K562 (cell line): ENCODE measurements around the gene LINGO4. TPM values are rescaled to one million over a fixed set of nuclear protein-coding genes. Genes with fewer than 3 reads are reported as not detected.

Experiments
- ATAC-seq: fragments of 200-7000 bp; cut with Tn5 transposase; 3 replicates; pipeline ENCODE4 v1.9.1; 2020; ENCODE audit warnings: moderate library complexity
- BruUV-seq: library from RNA; stranded (reverse); fragments of 400-500 nt; replicated peaks from 2 replicates; lab custom pipeline; 2021; lab: Mats Ljungman, UMichigan
- CTCF ChIA-PET: fragments of 300-600 bp; formaldehyde crosslinking; extraction: SDS; loops from one replicate; lab custom pipeline; 2021; ENCODE audit warnings: low intra/inter-chr PET ratio; lab: Yijun Ruan, JAX
- POLR2A ChIA-PET: fragments of 300-600, 350-650 bp; sonication (Branson Sonifier 250); formaldehyde crosslinking; extraction: SDS; loops from one replicate; lab custom pipeline; 2021; ENCODE audit warnings: antibody characterized with exemption, inconsistent platforms; lab: Yijun Ruan, JAX
- DNase-seq, 4 experiments: peaks; one replicate each; pipeline versions ENCODE4 v3.0.0 to v3.0.0-alpha.2; 2011 to 2018; ENCODE audit warnings: low spot score in 3 of 4, mixed read lengths in 3 of 4; ENCODE audit errors: extremely low read depth in 1 of 4
- FAIRE-seq: peaks from 2 replicates; lab custom pipeline; 2011; peaks lifted over from hg19 to GRCh38; lab: Jason Lieb, UNC
- H2AFZ ChIP-seq: 2 replicates; pipeline ENCODE4 v1.6.0; 2011; ENCODE audit warnings: low read depth, low read length, control low read depth, inconsistent platforms
- H3K27ac ChIP-seq: fragments of 200-600 bp; 3 replicates; pipeline ENCODE4 v1.8.0; 2011; ENCODE audit warnings: low read depth, mild to moderate bottlenecking, control low read depth, inconsistent platforms, low read length, moderate library complexity, mixed read lengths; ENCODE audit errors: extremely low read depth
- H3K27me3 ChIP-seq, 2 experiments: fragments of 300-600 bp in 1 of 2; 2 replicates in 1 of 2; 3 replicates in 1 of 2; pipeline versions ENCODE4 v1.6.0 to v1.8.0; 2011; ENCODE audit warnings: inconsistent platforms in 2 of 2, low read length in 2 of 2, mild to moderate bottlenecking in 1 of 2, mixed read lengths in 1 of 2, moderate library complexity in 1 of 2; ENCODE audit not compliant: control insufficient read depth in 2 of 2, insufficient read depth in 2 of 2
- H3K36me3 ChIP-seq: fragments of 300-600 bp; 3 replicates; pipeline ENCODE4 v1.8.0; 2011; ENCODE audit warnings: mild to moderate bottlenecking, low read length, inconsistent platforms; ENCODE audit not compliant: control insufficient read depth, insufficient read depth
- H3K4me1 ChIP-seq, 2 experiments: fragments of 200-600 bp in 1 of 2; replicated peaks in 1 of 2; 2 replicates in 1 of 2; 3 replicates in 1 of 2; pipeline versions ENCODE4 v1.5.1 to v1.8.0; 2011; ENCODE audit warnings: inconsistent platforms in 2 of 2, low read length in 2 of 2, mild to moderate bottlenecking in 1 of 2, mixed read lengths in 1 of 2, moderate library complexity in 1 of 2; ENCODE audit not compliant: control insufficient read depth in 2 of 2, insufficient read depth in 2 of 2
- H3K4me2 ChIP-seq: 2 replicates; pipeline ENCODE4 v1.6.1; 2011; ENCODE audit warnings: low read length, control low read depth, inconsistent platforms, mixed read lengths; ENCODE audit not compliant: insufficient read depth
- H3K4me3 ChIP-seq: fragments of 200-600 bp; sonication (generic), shearing (Covaris generic); 2 replicates; pipeline ENCODE4 v1.5.1; 2016; ENCODE audit warnings: control low read depth, inconsistent platforms
- H3K79me2 ChIP-seq: fragments of 200-600 bp; 3 replicates; pipeline ENCODE4 v1.8.0; 2011; ENCODE audit warnings: low read length, inconsistent platforms; ENCODE audit not compliant: control insufficient read depth, insufficient read depth
- H3K9ac ChIP-seq, 2 experiments: 2 replicates each; pipeline versions ENCODE4 v1.6.0 to v1.6.1; 2011; ENCODE audit warnings: low read depth in 2 of 2, low read length in 2 of 2, control low read depth in 1 of 2, inconsistent platforms in 1 of 2, mild to moderate bottlenecking in 1 of 2, mixed read lengths in 1 of 2; ENCODE audit not compliant: insufficient read depth in 1 of 2
- H3K9me1 ChIP-seq: one replicate; pipeline ENCODE4 v1.6.0; 2011; ENCODE audit warnings: inconsistent platforms, mild to moderate bottlenecking, low read length, moderate library complexity; ENCODE audit not compliant: control insufficient read depth, insufficient read depth
- H3K9me3 ChIP-seq: replicated peaks from 2 replicates; pipeline ENCODE4 v1.5.1; 2011; ENCODE audit warnings: low read depth, low read length, inconsistent platforms; ENCODE audit not compliant: control insufficient read depth, insufficient read depth
- H4K20me1 ChIP-seq: replicated peaks from 2 replicates; pipeline ENCODE4 v1.6.1; 2011; ENCODE audit warnings: low read length, inconsistent platforms, mixed read lengths; ENCODE audit not compliant: control insufficient read depth, insufficient read depth
- ATF1 ChIP-seq, 2 experiments: fragments of 450-650 bp in 1 of 2; IDR thresholded peaks; 2 replicates each; pipeline ENCODE4 v1.6.1; 2016; ENCODE audit warnings: missing compliant biosample characterization in 1 of 2, missing genetic modification characterization in 1 of 2
- CTCFL ChIP-seq: IDR thresholded peaks from 2 replicates; pipeline ENCODE4 v1.6.1; 2011; ENCODE audit warnings: borderline replicate concordance, low read depth, mild to moderate bottlenecking, moderate library complexity, low read length; ENCODE audit not compliant: insufficient read depth, poor library complexity, severe bottlenecking
- HIVEP1 ChIP-seq: fragments of 250-450 bp; sonication (Bioruptor Pico); IDR thresholded peaks from 2 replicates; pipeline ENCODE4 v1.4.0; 2020; ENCODE audit warnings: mild to moderate bottlenecking
- HMBOX1 ChIP-seq: sonication (generic); IDR thresholded peaks from 2 replicates; pipeline ENCODE4 v1.6.1; 2016
- HMGXB4 ChIP-seq: sonication (generic); formaldehyde crosslinking; IDR thresholded peaks from 2 replicates; pipeline ENCODE4 v1.8.1; 2023; ENCODE audit warnings: mild to moderate bottlenecking, missing genetic modification reagents
- KDM2B ChIP-seq: fragments of 250-450 bp; sonication (Bioruptor Pico); IDR thresholded peaks from 2 replicates; pipeline ENCODE4 v1.8.0; 2021; ENCODE audit warnings: mild to moderate bottlenecking, moderate library complexity
- MEIS2 ChIP-seq: fragments of 450-650 bp; IDR thresholded peaks from 2 replicates; pipeline ENCODE4 v1.6.1; 2014; ENCODE audit warnings: mild to moderate bottlenecking; ENCODE audit not compliant: partially characterized antibody
- PKNOX1 ChIP-seq: fragments of 450-650 bp; IDR thresholded peaks from 2 replicates; pipeline ENCODE4 v1.6.1; 2016
- RB1 ChIP-seq: fragments of 450-650 bp; IDR thresholded peaks from 2 replicates; pipeline ENCODE4 v1.6.1; 2017; ENCODE audit warnings: low read depth, mild to moderate bottlenecking
- SAFB2 ChIP-seq: fragments of 200-400 bp; formaldehyde crosslinking; IDR thresholded peaks from 2 replicates; pipeline ENCODE4 v1.6.1; 2018; ENCODE audit warnings: borderline replicate concordance, low read length, low read depth, moderate library complexity; ENCODE audit not compliant: severe bottlenecking
- SMARCC2 ChIP-seq: fragments of 450-650 bp; IDR thresholded peaks from 2 replicates; pipeline ENCODE4 v1.6.1; 2017; ENCODE audit warnings: antibody characterized with exemption, moderate library complexity, mild to moderate bottlenecking, low read depth
- SMARCE1 ChIP-seq: fragments of 450-650 bp; IDR thresholded peaks from 2 replicates; pipeline ENCODE4 v1.7.1; 2016; ENCODE audit warnings: mild to moderate bottlenecking
- TGIF2 ChIP-seq: sonication (generic); formaldehyde crosslinking; IDR thresholded peaks from 2 replicates; pipeline ENCODE4 v1.8.1; 2022; ENCODE audit warnings: mild to moderate bottlenecking, missing genetic modification reagents, moderate library complexity
- ZBTB12 ChIP-seq: fragments of 250-450 bp; sonication (Bioruptor Pico); IDR thresholded peaks from 2 replicates; pipeline ENCODE4 v1.4.0; 2020
- ZNF551 ChIP-seq: fragments of 250-450 bp; sonication (Bioruptor Pico); IDR thresholded peaks from 2 replicates; pipeline ENCODE4 v1.5.0; 2021; ENCODE audit warnings: mild to moderate bottlenecking, moderate library complexity
- WGBS: fragments of 100-300 bp; shearing (Covaris generic); methylation state at CpG from one replicate; pipeline ENCODE4 v1.1.6; 2016; ENCODE audit warnings: low coverage, mixed read lengths; ENCODE audit not compliant: insufficient coverage; ENCODE audit errors: missing lambda C conversion rate; 5-methylcytosine and 5-hydroxymethylcytosine counted together
- in situ Hi-C: fragments of 300-500 bp; cut with MboI; formaldehyde crosslinking; loops from 4 replicates; pipeline ENCODE4 v1.15.0; 2018; ENCODE audit warnings: inconsistent platforms, mixed read lengths
- intact Hi-C: fragments of 100-400 bp; cut with micrococcal nuclease; formaldehyde crosslinking; loops from 2 replicates; pipeline ENCODE4 v1.14.2; 2022
- polyA plus RNA-seq, 8 experiments: library from polyadenylated mRNA; depleted of rRNA in 4 of 8; stranded (reverse) in 5 of 8; unstranded in 3 of 8; fragments of >200 nt; fragmentation: Nextera tagmentation in 2 of 8; fragmentation: Illumina TruSeq in 1 of 8; extraction: Ambion mirVana in 2 of 8; extraction: Trizol in 1 of 8; gene quantifications; 2 replicates each; pipeline versions ENCODE4 v1.2.1 to v1.2.3, GENCODE V29; 2011 to 2014; ENCODE audit warnings: inconsistent platforms in 1 of 8, missing spikeins in 1 of 8
- total RNA-seq, 7 experiments: library from RNA; depleted of rRNA in 6 of 7; stranded (reverse); fragments of >200 nt in 6 of 7; fragmentation: Illumina TruSeq in 2 of 7; extraction: Trizol in 2 of 7; gene quantifications; 2 replicates each; pipeline versions ENCODE4 v1.2.1 to v1.2.3, GENCODE V29; 2011 to 2021; ENCODE audit warnings: low replicate concordance in 1 of 7

Gene LINGO4
- total and polyA plus RNA-seq, 9 of the 15 experiments (the other 6 are each of a cell fraction or from before 2014, with no cell fraction given): not detected

- H3K27me3 ChIP-seq: peaks cover 21 to 39% of the 10 kb centered on the region in 2 experiments
- H3K27ac ChIP-seq: peak overlapping the region; percentile 44; the same call in 1 of the 3 replicates
- H3K9me1 ChIP-seq: peaks cover 4% of the 10 kb centered on the region
- H3K9ac ChIP-seq: no peak overlapping the region
- H3K36me3 ChIP-seq: no peaks in the 10 kb centered on the region
- peak; percentile 47 to 72 (median 56) for DNase-seq
- BruUV-seq: no TSS peak
- in situ Hi-C loops (no loop called here), intact Hi-C loops (no loop called here)
- H3K4me2 ChIP-seq: peak overlapping the region; percentile 58
- H3K4me1 ChIP-seq: peaks cover 5 to 9% of the 10 kb centered on the region in 2 experiments; a peak in 3 of 5 replicates
- no peak overlapping the region for H3K4me3 ChIP-seq
- 0 out of 2 replicates have a peak, but pooled peaks cover 3% of the 10 kb centered on the region for H4K20me1 ChIP-seq
- CTCF ChIA-PET: interaction anchor here (0.6 kb wide), 1 partner anchor 18 kb away, joined by 3 read pairs; no protein-coding TSS in a partner anchor
- POLR2A ChIA-PET: interaction anchor here (0.6 to 1.4 kb wide), 5 partner anchors 10 to 666 kb away, joined by 3 to 4 read pairs (median 3); no protein-coding TSS in a partner anchor
- 10% methylated on average over 6 of the region's 6 CpGs for WGBS
- peak overlapping the region; percentile 90 for H2AFZ ChIP-seq
- no peaks in the 10 kb centered on the region for H3K79me2 ChIP-seq
- FAIRE-seq: peak; percentile 82
- no peaks in the 10 kb centered on the region for H3K9me3 ChIP-seq
- peak; percentile 92 for ATAC-seq
- 0 out of 2 replicates have a peak, but pooled peaks have one; percentile 44 for TF ChIP-seq SMARCE1
- peak; percentile 99 for TF ChIP-seq HMBOX1
- no peak for TF ChIP-seq HMGXB4 (CRISPR knock-in tag)
- no peak for TF ChIP-seq KDM2B (CRISPR knock-in tag)
- no peak for TF ChIP-seq TGIF2 (CRISPR knock-in tag)
- no peak for TF ChIP-seq SAFB2
- TF ChIP-seq ZBTB12 (CRISPR knock-in tag): no peak
- peak; percentile 58 for TF ChIP-seq CTCFL
- no peak for TF ChIP-seq ZNF551 (CRISPR knock-in tag)
- peak; percentile 64; the same call in 1 of the 2 replicates for TF ChIP-seq SMARCC2
- no peak for TF ChIP-seq HIVEP1 (CRISPR knock-in tag)
- TF ChIP-seq ATF1 (CRISPR knock-in tag; IDR thresholded peaks at IDR 0.05): no peak
- TF ChIP-seq ATF1 (tag; IDR thresholded peaks at IDR 0.05): 0 out of 2 replicates have a peak, but pooled peaks have one; percentile 13
- no peak for TF ChIP-seq MEIS2
- no peak for TF ChIP-seq RB1
- TF ChIP-seq PKNOX1: 0 out of 2 replicates have a peak, but pooled peaks have one; percentile 48
These were observed 40.9 kb upstream of the LINGO4 start for GRCh38 chr1:151846062-151846568.
